Measurements from ENCODE around the gene SVOP.
"Not testable (repeated sequence)": the region's sequence is repeated elsewhere in the genome, so short reads cannot be mapped to it uniquely, and the experiment has no call there.

SVOP gene

DNA sequence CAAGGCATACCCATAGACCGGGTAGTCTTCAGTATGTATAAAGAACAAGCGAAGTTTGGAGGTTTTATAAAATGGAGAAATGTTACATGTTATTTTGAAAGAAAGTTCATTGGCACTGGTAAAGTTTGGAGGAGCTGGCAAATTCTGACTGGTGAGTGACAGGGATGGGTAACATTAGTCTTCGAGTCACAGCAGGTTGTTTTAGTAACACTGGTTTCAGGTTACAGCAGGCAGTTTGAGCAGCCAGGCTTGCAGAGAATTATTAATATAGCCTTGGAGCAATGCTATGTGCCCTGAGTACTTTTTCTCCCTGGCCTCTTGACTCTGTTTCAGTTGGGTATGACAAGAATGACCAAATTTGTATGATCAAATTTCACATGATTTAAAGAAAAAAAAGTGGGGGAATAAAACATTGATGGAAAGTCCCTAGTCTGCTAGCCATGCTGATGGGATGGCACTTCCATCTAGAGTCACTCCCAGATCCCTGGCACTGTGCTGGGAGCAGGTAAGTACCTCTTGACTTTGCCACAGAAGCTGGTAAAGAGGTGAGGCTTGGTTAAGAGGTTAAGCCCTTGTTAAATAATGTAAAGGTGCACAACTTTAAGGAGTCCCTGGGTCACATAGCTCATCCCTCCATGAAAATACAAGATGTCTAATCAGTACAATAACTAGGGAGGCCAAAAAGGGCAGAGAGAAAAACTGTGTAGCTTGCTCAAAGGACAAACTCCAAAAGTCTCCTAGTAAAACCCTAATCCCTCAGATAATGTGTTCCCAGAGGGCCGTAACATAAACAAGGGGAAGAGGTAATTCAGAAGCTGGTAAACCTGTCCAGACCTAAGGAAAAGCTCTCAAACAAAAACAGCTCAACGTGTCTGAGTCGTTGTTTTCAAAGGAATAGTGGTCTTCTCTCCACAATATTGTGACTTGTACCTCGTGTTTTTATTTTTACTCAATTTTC lies 12.7 kb upstream of the SVOP start:
- DNase-seq (ENCODE audit: low read depth) = no peak

DNA sequence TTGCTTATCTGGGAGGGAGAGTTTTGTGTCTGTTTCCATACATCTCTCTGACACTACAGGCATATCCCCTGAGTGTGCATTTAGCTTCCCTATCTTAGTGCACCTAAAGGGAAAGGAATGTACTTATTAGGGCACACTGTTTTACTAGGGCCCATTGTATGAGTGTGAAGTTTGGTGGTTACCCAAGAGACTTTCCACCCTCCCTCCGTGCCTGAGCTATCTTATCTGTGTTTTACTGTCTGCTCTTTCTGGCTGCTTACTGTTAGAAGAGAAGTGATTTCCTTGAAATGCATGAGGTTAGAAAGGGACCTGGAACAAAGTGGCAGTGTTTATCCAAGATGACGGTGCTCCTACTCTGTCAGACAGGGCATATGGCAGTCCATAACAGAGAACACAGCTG lies 8.5 kb upstream of the SVOP start:
- no peak for DNase-seq (ENCODE audit: low read depth)

- DNase-seq (ENCODE audit: low read depth) = not testable (repeated sequence)
These were observed 7.8 kb upstream of the SVOP start for GRCh38 chr12:109028624-109029023.

- no peak for DNase-seq (ENCODE audit: low read depth)
These were observed 6.9 kb upstream of the SVOP start for GRCh38 chr12:109027767-109028166.

- no peak for DNase-seq (ENCODE audit: low read depth)
These were observed 597 bp downstream of the SVOP start for GRCh38 chr12:109020146-109020795.

GRCh38 chr12:109018296-109018695 lies 2.6 kb downstream of the SVOP start:
- DNase-seq (ENCODE audit: low read depth) = no peak

DNA sequence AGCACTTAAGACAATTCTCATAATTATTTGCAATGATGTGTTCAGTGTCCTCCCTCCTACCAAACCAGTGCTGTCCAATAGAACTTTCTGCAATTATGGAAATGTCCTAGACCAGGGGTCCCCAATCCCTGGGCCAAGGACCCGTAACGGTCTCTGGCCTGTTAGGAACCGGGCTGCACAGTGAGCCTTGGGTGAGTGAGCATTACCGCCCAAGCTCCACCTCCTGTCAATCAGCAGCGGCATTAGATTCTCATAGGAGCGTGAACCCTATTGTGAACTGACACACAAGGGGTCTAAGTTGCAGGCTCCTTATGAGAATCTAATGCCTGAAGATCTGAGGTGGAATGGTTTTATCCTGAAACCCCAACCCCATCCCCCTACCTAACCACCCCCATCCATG lies 3.9 kb downstream of the SVOP start:
- no peak for DNase-seq (ENCODE audit: low read depth)

DNA sequence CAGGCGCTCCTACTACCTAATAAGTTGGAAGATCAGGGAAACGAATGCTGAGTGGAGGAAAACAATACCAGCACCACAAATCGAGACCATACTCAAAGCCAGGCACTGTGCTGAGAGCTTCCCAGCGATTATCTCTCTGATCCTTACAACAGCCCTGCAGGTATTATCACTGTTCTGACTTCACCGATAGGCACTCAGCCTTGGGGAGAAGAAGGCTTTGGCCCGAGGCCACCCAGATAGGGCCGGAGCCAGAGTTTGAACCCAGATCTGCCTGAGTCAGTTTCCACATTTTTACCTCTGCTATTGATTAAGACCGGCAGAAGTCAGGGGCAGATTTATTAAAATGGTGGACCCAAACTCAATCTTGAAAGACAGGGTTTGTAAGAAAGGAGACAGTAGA lies 4.9 kb downstream of the SVOP start:
- DNase-seq (ENCODE audit: low read depth) = no peak

DNA sequence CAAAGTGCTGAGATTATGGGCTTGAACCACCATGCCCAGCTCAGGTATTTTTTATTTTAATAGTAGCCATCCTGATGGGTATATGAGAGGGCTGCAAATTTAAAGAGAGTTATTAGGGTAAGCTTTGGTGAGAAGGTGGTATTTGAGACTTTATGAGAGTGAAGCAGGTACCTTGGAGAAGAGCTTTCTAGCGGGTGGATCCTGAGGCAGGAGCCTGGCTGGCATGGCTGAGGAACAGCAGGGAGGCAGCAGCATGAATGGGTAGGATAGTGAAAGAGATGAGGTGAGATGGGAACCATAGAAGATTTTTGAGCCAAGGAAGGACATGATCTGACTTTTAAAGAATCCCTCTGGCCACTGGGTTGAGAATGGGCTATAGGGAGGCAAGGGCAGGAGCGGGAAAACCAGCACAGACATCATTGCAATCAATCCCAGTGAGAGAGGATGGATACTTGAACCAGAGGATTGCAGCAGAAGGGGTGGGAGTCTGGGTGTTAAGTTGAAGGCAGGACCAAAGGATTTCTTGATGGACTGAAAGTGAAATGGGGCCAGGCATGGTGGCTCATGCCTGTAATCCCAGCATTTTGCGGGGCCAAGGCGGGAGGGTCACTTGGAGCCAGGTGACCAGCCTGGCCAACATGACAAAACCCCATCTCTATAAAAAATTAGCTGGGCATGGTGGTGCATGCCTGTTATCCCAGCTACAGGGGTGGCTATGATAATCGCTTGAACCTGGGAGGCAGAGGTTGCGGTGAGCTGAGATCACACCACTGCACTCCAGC lies 5.7 kb downstream of the SVOP start:
- DNase-seq (ENCODE audit: low read depth) = no peak

GRCh38 chr12:109010259-109010658 lies 10.6 kb downstream of the SVOP start:
- no peak for DNase-seq (ENCODE audit: low read depth)

GRCh38 chr12:109009766-109010165 lies 11.1 kb downstream of the SVOP start:
- DNase-seq (ENCODE audit: low read depth) = no peak

DNA sequence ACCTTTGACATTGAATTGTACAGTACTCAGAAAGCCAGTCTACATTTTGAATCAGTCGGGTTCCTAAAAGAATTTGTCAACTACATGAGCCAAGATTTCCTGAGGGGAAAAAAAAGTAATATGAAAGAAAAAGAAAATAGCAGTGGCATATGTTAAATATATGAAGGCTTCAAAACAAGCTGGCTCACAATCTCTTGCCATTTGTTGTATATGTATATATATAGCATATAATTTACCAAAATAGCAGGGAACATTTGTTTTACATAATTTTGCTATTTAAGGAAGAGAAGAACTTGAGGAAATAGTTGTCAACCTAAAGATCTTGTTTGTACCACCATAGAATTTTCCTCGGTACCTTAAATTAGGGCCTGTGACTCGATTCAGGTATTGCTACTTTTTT lies 16.9 kb downstream of the SVOP start:
- DNase-seq (ENCODE audit: low read depth) = no peak

GRCh38 chr12:108996320-108996719 lies 24.5 kb downstream of the SVOP start:
- no peak for DNase-seq (ENCODE audit: low read depth)

DNA sequence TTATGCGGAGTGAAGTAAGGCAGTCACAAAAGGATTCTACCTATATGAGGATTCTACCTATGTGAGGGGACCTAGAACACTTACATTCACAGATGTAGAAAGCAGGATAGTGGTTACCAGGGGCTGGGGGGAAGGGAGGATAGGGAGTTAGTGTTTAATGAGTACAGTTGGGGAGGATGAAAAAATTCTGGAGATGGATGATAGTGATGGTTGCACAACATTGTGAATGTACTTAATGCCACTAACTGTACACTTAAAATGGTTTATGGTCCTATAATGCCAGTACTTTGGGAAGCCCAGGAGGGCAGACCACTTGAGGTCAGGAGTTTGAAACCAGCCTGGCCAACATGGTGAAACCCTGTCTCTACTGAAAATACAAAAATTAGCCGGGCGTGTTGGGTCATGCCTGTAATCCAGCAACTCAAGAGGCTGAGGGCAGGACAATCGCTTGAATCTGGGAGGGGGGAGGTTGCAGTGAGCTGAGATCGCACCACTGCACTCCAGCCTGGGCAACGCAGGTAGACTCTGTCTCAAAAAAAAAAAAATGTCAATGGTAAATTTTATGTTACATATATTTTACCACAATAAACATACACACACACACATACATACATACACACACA lies 25.4 kb downstream of the SVOP start:
- no peak for DNase-seq (ENCODE audit: low read depth)

GRCh38 chr12:108990103-108990502 lies 30.8 kb downstream of the SVOP start:
- not testable (repeated sequence) for DNase-seq (ENCODE audit: low read depth)

DNA sequence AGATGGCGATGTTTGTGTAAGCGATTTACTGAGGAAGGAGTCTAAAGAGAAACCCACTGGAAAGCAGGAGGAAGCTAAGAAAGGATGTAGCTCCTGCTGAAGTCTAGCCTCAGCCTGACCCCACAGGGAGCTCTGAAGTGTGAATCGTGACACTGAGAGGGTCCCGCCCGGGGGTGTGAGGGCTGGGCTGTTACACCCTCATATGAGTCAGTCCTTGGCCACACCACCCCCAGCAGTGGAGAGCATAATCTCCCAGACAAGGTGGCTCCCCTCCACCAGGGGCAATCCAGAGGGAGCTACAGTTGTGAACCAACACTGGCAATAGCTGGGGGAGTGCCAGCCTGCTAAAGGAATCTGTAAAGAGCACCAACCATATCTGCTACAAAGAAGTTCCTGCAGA lies 31.5 kb downstream of the SVOP start:
- DNase-seq (ENCODE audit: low read depth) = no peak

GRCh38 chr12:108985750-108986149 lies 35.1 kb downstream of the SVOP start:
- no peak for DNase-seq (ENCODE audit: low read depth)

DNA sequence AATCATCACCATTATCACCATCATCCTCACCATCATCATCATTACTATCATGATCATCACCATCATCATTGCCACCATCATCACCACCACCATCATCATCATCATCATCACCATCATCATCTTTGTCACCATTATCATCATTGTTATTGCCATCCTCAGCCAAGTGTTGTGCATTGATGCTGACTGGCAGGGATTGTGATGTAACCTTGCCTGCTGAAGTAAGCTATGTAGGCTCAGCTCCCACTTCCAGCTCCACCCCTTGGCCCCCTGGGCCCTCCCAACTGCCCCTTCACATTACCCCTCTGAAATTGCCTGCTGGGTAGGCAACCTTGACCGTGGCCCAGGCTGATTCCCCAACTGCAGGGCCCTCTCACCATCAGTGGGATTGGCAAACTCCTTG lies 37.6 kb downstream of the SVOP start:
- no peak for DNase-seq (ENCODE audit: low read depth)

DNA sequence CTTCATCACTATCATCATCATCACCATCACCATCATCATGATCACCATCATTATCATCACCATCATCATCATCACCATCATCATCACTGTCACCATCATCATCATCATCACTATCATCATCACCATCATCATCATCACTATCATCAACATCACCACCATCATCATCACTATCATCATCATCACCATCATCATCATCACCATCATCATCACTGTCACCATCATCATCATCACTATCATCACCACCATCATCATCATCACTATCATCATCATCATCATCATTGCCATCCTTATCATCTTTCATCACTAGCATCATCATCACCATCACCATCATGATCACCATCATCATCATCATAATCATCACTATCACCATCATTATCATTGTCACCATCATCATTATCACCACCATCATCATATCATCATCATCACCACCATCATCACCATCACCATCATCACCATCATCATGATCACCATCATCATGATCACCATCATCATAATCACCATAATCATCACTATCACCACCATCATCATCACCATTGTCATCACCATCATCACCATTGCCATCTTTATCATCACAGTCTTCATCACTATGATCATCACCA lies 38.1 kb downstream of the SVOP start:
- DNase-seq (ENCODE audit: low read depth) = no peak

GRCh38 chr12:108981835-108982234 lies 39.0 kb downstream of the SVOP start:
- DNase-seq (ENCODE audit: low read depth) = no peak

DNA sequence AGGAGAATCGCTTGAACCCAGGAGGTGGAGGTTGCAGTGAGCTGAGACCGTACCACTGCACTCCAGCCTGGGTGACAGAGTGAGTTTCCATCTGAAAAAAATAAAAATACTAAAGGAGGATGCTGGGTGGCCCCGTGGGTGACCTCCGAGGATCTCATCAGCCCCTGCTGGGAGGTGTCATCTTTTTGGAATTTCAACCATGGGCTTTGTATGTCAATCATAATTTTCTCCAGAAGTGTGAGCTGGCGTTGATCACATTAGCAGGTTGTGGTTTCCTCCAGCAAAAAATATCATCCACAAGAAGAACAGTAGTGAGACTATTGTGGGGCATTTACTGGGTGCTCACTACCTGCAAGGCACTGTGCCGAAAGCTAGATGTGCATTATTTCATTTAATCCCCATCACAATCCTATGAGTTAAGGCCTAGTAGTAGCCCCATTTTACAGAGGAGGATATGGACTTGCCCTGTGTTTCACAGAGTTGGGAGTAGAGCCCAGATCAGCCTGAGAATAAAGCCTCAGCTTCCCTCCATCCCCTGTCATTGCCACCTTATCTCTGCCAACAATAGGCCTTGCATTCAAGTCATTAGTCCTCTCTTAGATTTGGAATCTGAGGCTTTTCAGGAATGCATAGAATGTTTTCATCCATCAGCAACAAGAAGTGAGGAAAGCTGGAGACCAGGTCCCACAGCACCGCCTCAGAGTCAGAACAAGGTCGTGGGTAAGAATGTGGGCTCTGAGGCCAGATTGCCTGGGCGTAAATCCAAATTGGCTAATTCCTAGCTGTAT lies 39.8 kb downstream of the SVOP start:
- DNase-seq (ENCODE audit: low read depth) = no peak

Measured in activated gamma-delta T cell treated with anti-CD3 and anti-CD28 coated beads, Interleukin-2, amount 50 U/mL, for 16 hours (primary cell).